ENCODE results near the gene CCL18. TPM values are rescaled to one million over a fixed set of nuclear protein-coding genes. Genes with fewer than 3 reads are reported as not detected.

CCL18 gene
- total RNA-seq, 1 donor from 2014 or later = not detected

DNA sequence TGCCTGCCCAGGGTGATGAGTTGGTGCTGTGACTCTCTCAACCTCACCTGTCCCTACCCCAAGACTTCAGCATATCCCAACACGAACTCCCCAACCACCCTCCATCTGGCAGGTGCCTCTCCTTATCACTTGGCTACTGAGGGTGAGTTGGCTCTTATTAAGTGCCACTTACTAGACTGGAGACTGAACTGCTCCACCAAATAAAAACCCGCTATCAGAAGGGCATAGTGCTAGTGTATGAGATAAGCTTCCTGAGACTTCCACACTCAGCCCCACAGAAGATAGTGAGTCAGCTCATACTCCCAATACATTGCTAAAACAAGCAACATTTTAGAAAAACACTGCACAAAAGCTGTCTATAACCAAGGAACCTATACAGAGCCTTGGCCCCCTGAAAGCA lies 16.0 kb upstream of the CCL18 start:
- Mint-ChIP-seq H3K27ac (no peak overlapping the region), H3K4me1 (ENCODE audit: low read depth) (no peaks in the 10 kb centered on the region), H3K4me3 (ENCODE audit: low read depth) (no peak overlapping the region), H3K27me3 (no peaks in the 10 kb centered on the region), H3K36me3 (ENCODE audit: insufficient read depth) (peaks cover 2% of the 10 kb centered on the region), H3K9me3 (ENCODE audit: low read depth) (peaks cover 29% of the 10 kb centered on the region)
- TF ChIP-seq, protein P1, sequence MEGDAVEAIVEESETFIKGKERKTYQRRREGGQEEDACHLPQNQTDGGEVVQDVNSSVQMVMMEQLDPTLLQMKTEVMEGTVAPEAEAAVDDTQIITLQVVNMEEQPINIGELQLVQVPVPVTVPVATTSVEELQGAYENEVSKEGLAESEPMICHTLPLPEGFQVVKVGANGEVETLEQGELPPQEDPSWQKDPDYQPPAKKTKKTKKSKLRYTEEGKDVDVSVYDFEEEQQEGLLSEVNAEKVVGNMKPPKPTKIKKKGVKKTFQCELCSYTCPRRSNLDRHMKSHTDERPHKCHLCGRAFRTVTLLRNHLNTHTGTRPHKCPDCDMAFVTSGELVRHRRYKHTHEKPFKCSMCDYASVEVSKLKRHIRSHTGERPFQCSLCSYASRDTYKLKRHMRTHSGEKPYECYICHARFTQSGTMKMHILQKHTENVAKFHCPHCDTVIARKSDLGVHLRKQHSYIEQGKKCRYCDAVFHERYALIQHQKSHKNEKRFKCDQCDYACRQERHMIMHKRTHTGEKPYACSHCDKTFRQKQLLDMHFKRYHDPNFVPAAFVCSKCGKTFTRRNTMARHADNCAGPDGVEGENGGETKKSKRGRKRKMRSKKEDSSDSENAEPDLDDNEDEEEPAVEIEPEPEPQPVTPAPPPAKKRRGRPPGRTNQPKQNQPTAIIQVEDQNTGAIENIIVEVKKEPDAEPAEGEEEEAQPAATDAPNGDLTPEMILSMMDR (IDR thresholded peaks at IDR 0.05; ENCODE audit: unreplicated experiment) = no peak
- DNase-seq (ENCODE audit: low spot score, unreplicated experiment) = no peak

DNA sequence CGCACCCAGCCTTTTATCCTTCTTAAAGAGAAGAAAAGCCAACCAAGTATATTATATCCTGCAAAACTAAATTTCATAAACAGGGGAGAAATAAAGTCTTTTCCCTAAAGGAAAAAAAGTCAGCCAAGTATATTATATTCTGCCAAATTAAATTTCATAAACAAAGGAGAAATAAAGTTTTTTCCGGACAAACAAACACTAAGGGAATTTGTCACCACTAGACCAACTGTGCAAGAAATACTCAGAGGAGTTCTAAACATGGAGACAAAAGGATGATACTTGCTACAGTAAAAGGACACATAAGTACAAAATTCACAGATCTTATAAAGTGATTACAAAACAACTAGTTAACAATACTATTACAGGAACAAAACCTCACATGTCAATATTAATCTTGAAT lies 14.4 kb upstream of the CCL18 start:
- Mint-ChIP-seq H3K9me3 (ENCODE audit: low read depth) (peaks cover 29% of the 10 kb centered on the region), H3K36me3 (ENCODE audit: insufficient read depth) (peaks cover 2% of the 10 kb centered on the region), H3K4me3 (ENCODE audit: low read depth) (no peak overlapping the region), H3K27me3 (no peaks in the 10 kb centered on the region), H3K4me1 (ENCODE audit: low read depth) (no peaks in the 10 kb centered on the region), H3K27ac (no peak overlapping the region)
- DNase-seq (ENCODE audit: low spot score, unreplicated experiment) = no peak
- TF ChIP-seq, protein P1 (IDR thresholded peaks at IDR 0.05; ENCODE audit: unreplicated experiment) = no peak

DNA sequence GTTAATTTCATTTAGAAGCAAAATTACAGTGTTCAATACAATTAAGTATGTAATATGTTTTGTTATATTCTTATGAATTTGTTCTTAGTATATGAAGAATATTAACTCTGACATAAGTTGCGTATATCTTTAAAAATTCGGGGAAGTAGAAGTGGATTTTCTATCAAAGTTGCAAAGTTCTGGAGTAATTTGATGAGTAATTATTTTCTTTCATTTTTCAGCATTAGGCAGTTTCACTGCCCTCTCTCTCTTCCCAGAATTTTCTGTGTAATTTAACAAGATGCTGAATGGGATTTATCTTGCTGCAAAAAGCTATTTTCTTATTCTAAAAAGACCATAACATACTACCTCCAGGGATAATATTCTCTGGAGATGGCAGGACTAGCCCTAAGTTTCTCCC lies 8.9 kb upstream of the CCL18 start:
- H3K27ac Mint-ChIP-seq = no peak overlapping the region
- TF ChIP-seq, protein P1 (IDR thresholded peaks at IDR 0.05; ENCODE audit: unreplicated experiment) = no peak
- H3K9me3 Mint-ChIP-seq (ENCODE audit: low read depth) = peaks cover 17% of the 10 kb centered on the region
- no peak for DNase-seq (ENCODE audit: low spot score, unreplicated experiment)
- no peaks in the 10 kb centered on the region for H3K36me3 Mint-ChIP-seq (ENCODE audit: insufficient read depth)
- peaks cover 1% of the 10 kb centered on the region for H3K4me1 Mint-ChIP-seq (ENCODE audit: low read depth)
- H3K27me3 Mint-ChIP-seq = no peaks in the 10 kb centered on the region
- no peak overlapping the region for H3K4me3 Mint-ChIP-seq (ENCODE audit: low read depth)

DNA sequence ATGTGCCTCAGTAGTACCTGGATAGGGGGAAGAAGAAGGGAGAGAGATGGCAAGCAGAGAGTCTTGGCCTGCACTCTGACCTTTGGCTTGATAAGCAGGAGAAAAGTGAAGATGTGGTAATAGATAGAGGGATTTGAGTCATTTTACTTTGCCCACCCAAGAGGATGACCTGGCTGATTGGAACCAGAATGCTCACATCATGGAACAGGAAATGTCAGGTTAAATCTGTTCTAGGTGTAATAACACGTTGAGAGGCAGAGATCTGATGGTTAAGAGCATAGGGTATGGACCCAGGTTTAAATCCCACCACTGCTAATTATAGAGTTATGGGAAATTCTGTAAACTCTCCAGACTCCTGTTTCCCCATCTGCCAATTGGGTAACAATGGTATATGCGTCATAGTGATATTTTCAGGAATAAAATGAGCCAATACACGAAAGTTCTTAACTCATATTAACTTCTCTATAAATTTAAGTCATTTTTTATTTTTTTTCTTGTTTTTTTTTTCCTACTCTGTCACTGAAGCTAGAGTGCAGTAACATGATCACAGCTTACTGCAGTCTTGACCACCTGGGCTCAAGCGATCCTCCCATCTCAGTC lies 8.1 kb upstream of the CCL18 start:
- Mint-ChIP-seq H3K4me3 (ENCODE audit: low read depth) (no peak overlapping the region), H3K4me1 (ENCODE audit: low read depth) (peaks cover 1% of the 10 kb centered on the region), H3K9me3 (ENCODE audit: low read depth) (peaks cover 14% of the 10 kb centered on the region), H3K27ac (no peak overlapping the region), H3K27me3 (no peaks in the 10 kb centered on the region), H3K36me3 (ENCODE audit: insufficient read depth) (no peaks in the 10 kb centered on the region)
- DNase-seq (ENCODE audit: low spot score, unreplicated experiment) = no peak
- TF ChIP-seq, protein P1 (IDR thresholded peaks at IDR 0.05; ENCODE audit: unreplicated experiment) = no peak

DNA sequence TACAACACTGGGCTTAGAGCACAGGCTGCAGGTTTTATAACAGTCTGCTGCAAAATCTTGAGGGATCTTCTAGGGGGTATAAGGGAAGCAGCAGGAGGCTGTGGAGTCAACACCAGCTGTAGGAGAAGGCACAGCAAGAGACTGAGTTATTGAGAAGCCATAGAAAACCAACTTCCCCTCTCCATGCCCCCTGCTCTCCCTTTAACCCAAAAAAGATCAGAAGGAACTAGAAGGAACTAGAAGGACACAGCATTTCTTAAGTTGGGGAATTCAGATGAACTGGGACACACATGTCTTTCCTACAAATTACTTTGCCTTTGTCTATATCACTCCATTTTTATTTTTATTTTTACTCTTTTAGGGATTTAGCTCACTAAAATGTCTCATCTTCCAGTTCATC lies 6.2 kb upstream of the CCL18 start:
- TF ChIP-seq, protein P1 (IDR thresholded peaks at IDR 0.05; ENCODE audit: unreplicated experiment) = no peak
- Mint-ChIP-seq H3K4me1 (ENCODE audit: low read depth) (peaks cover 1% of the 10 kb centered on the region), H3K9me3 (ENCODE audit: low read depth) (no peaks in the 10 kb centered on the region), H3K36me3 (ENCODE audit: insufficient read depth) (no peaks in the 10 kb centered on the region), H3K27ac (no peak overlapping the region), H3K27me3 (no peaks in the 10 kb centered on the region), H3K4me3 (ENCODE audit: low read depth) (no peak overlapping the region)
- no peak for DNase-seq (ENCODE audit: low spot score, unreplicated experiment)
